SK-N-SH (cell line): Measurements from ENCODE around the gene FXYD7.

ENCODE experiments used
- CTCF ChIP-seq: fragments of 200-600 bp; sonication (generic); IDR thresholded peaks from 2 replicates; pipeline ENCODE4 v1.6.1; 2017; ENCODE audit warnings: antibody characterized with exemption, mild to moderate bottlenecking, moderate library complexity
- EP300 ChIP-seq, 2 experiments: IDR thresholded peaks; 2 replicates each; pipeline versions ENCODE4 v1.4.0 to v1.6.1; 2012; ENCODE audit warnings: borderline replicate concordance in 1 of 2, low read depth in 1 of 2, low read length in 1 of 2
- FOXM1 ChIP-seq: IDR thresholded peaks from 2 replicates; pipeline ENCODE4 v1.4.0; 2012; ENCODE audit warnings: low read depth, mild to moderate bottlenecking
- GABPA ChIP-seq: IDR thresholded peaks from 2 replicates; pipeline ENCODE4 v1.4.0; 2012; ENCODE audit warnings: low read depth, mild to moderate bottlenecking
- JUND ChIP-seq: IDR thresholded peaks from 2 replicates; pipeline ENCODE4 v1.4.0; 2012
- POLR2AphosphoS5 ChIP-seq: IDR thresholded peaks from 2 replicates; pipeline ENCODE4 v1.6.1; 2012; ENCODE audit warnings: low read depth, low read length
- RXRA ChIP-seq: IDR thresholded peaks from 2 replicates; pipeline ENCODE4 v1.4.0; 2012; ENCODE audit warnings: low read depth, mild to moderate bottlenecking, borderline replicate concordance
- SMC3 ChIP-seq: IDR thresholded peaks from 2 replicates; pipeline ENCODE4 v1.6.1; 2012; ENCODE audit warnings: low read depth, low read length, improper control_type of control experiment
- TCF12 ChIP-seq: IDR thresholded peaks from 2 replicates; pipeline ENCODE4 v1.4.0; 2012
- USF2 ChIP-seq: fragments of 150-350 bp; IDR thresholded peaks from 2 replicates; pipeline ENCODE4 v1.6.1; 2017; ENCODE audit warnings: antibody characterized with exemption, low read length, low read depth, borderline replicate concordance
- YY1 ChIP-seq: IDR thresholded peaks from 2 replicates; pipeline ENCODE4 v1.4.0; 2012; ENCODE audit warnings: low read depth, mild to moderate bottlenecking
- ZBTB33 ChIP-seq: IDR thresholded peaks from 2 replicates; pipeline ENCODE4 v1.4.0; 2012; ENCODE audit warnings: low read depth, borderline replicate concordance

GRCh38 chr19:35141837-35142605, 1.0 kb upstream of the FXYD7 start:
- TF ChIP-seq CTCF = no peak
- TF ChIP-seq GABPA = no peak
- no peak for TF ChIP-seq POLR2AphosphoS5
- no peak for TF ChIP-seq EP300 (IDR thresholded peaks at IDR 0.05; ENCODE audit: borderline replicate concordance in 1 of 2, low read depth in 1 of 2, low read length in 1 of 2)
- TF ChIP-seq USF2 = no peak
- TF ChIP-seq ZBTB33 = no peak
- no peak for TF ChIP-seq YY1
- TF ChIP-seq FOXM1 = no peak
- TF ChIP-seq RXRA = no peak
- no peak for TF ChIP-seq JUND
- TF ChIP-seq SMC3 = no peak
- no peak for TF ChIP-seq TCF12
